HepG2 (cell line): ENCODE results near the gene ZNF443. TPM values are rescaled to one million over a fixed set of nuclear protein-coding genes. Genes with fewer than 3 reads are reported as not detected.
A peak's percentile ranks its signal among the peaks of the same experiment; 100 is the strongest.

ENCODE experiments used
- CHD2 ChIP-seq: IDR thresholded peaks from 2 replicates; pipeline ENCODE4 v1.6.1; 2011; ENCODE audit warnings: low read depth, low read length, improper control_type of control experiment
- GATAD2A ChIP-seq: IDR thresholded peaks from 2 replicates; pipeline ENCODE4 v1.6.1; 2016
- ISL2 ChIP-seq: sonication (generic); formaldehyde crosslinking; IDR thresholded peaks from 2 replicates; pipeline ENCODE4 v1.5.0; 2020; ENCODE audit warnings: missing genetic modification reagents
- KIAA2018 ChIP-seq: sonication (generic); formaldehyde crosslinking; IDR thresholded peaks from 2 replicates; pipeline ENCODE4 v1.5.0; 2020; ENCODE audit warnings: mild to moderate bottlenecking, missing genetic modification reagents, borderline replicate concordance
- RNF219 ChIP-seq: sonication (generic); formaldehyde crosslinking; IDR thresholded peaks from 2 replicates; pipeline ENCODE4 v1.5.0; 2020; ENCODE audit warnings: mild to moderate bottlenecking, missing genetic modification reagents
- SP4 ChIP-seq: sonication (generic); formaldehyde crosslinking; IDR thresholded peaks from 2 replicates; pipeline ENCODE4 v1.8.1; 2023; ENCODE audit warnings: mild to moderate bottlenecking, missing genetic modification reagents
- TEAD2 ChIP-seq: sonication (generic); formaldehyde crosslinking; IDR thresholded peaks from 2 replicates; pipeline ENCODE4 v1.9.0; 2021; ENCODE audit warnings: missing genetic modification reagents
- THAP9 ChIP-seq: sonication (generic); formaldehyde crosslinking; IDR thresholded peaks from 2 replicates; pipeline ENCODE4; 2020; ENCODE audit warnings: missing genetic modification reagents, mild to moderate bottlenecking, borderline replicate concordance
- TMF1 ChIP-seq: sonication (generic); formaldehyde crosslinking; IDR thresholded peaks from 2 replicates; pipeline ENCODE4 v1.8.1; 2022; ENCODE audit warnings: low read depth, missing genetic modification reagents
- ZNF121 ChIP-seq: sonication (generic); formaldehyde crosslinking; IDR thresholded peaks from 2 replicates; pipeline ENCODE4 v1.5.0; 2020; ENCODE audit warnings: mild to moderate bottlenecking, missing genetic modification reagents
- ZNF136 ChIP-seq: sonication (generic); formaldehyde crosslinking; IDR thresholded peaks from 2 replicates; pipeline ENCODE4 v1.8.1; 2022; ENCODE audit warnings: low read depth, mild to moderate bottlenecking, moderate library complexity, missing genetic modification reagents
- ZNF335 ChIP-seq: sonication (generic); formaldehyde crosslinking; IDR thresholded peaks from 2 replicates; pipeline ENCODE4 v1.4.0; 2020; ENCODE audit warnings: missing genetic modification reagents
- ZNF607 ChIP-seq: sonication (generic); formaldehyde crosslinking; IDR thresholded peaks from 2 replicates; pipeline ENCODE4 v1.5.1; 2020; ENCODE audit warnings: missing genetic modification reagents, mild to moderate bottlenecking, borderline replicate concordance
- ZNF614 ChIP-seq: IDR thresholded peaks from 2 replicates; pipeline ENCODE4 v1.6.1; 2018; ENCODE audit warnings: missing biosample characterization, missing genetic modification reagents, inconsistent platforms, borderline replicate concordance
- ZNF883 ChIP-seq: sonication (generic); formaldehyde crosslinking; IDR thresholded peaks from 2 replicates; pipeline ENCODE4 v1.5.1; 2020; ENCODE audit warnings: mild to moderate bottlenecking, missing genetic modification reagents; ENCODE audit errors: not compliant biosample characterization
- ZSCAN20 ChIP-seq: sonication (generic); formaldehyde crosslinking; IDR thresholded peaks from 2 replicates; pipeline ENCODE4 v1.4.0; 2020; ENCODE audit warnings: missing genetic modification reagents, mild to moderate bottlenecking, borderline replicate concordance
- polyA plus RNA-seq, 8 experiments: library from polyadenylated mRNA; depleted of rRNA in 3 of 8; stranded (reverse) in 7 of 8; unstranded in 1 of 8; fragments of >200 nt; fragmentation: Illumina TruSeq in 4 of 8; extraction: Trizol in 4 of 8; gene quantifications; 2 replicates each; pipeline versions ENCODE4 v1.2.1 to v1.2.3, GENCODE V29; 2011 to 2016; ENCODE audit warnings: low read depth in 4 of 8, missing spikeins in 1 of 8, mixed read lengths in 1 of 8; ENCODE audit not compliant: insufficient read depth in 1 of 8
- total RNA-seq, 5 experiments: library from RNA; depleted of rRNA; stranded (reverse); fragments of >200 nt; fragmentation: Illumina TruSeq; extraction: Trizol; gene quantifications; 2 replicates each; pipeline ENCODE4 v1.2.3, GENCODE V29; 2016; ENCODE audit warnings: low read depth in 1 of 5

The ZNF443 gene
- total and polyA plus RNA-seq, 2 of the 13 experiments (the other 11 are each of a cell fraction or from before 2014, with no cell fraction given), result 3.6 to 19.0 TPM

- TF ChIP-seq ZSCAN20 (CRISPR knock-in tag) (no peak), ZNF121 (no peak), ZNF607 (CRISPR knock-in tag) (peak; percentile 84; the same call in 1 of the 2 replicates), SP4 (peak; percentile 81), ISL2 (CRISPR knock-in tag) (no peak; the same call in 1 of the 2 replicates), RNF219 (CRISPR knock-in tag) (no peak), GATAD2A (peak; percentile 40; the same call in 1 of the 2 replicates), ZNF335 (CRISPR knock-in tag) (no peak), ZNF883 (CRISPR knock-in tag) (no peak), CHD2 (0 out of 2 replicates have a peak, but pooled peaks have one; percentile 10), TEAD2 (no peak), THAP9 (peak; percentile 22; the same call in 1 of the 2 replicates), TMF1 (no peak), ZNF136 (CRISPR knock-in tag) (no peak), KIAA2018 (no peak), ZNF614 (CRISPR knock-in tag) (no peak)
Measured at GRCh38 chr19:12400633-12401502, 40.0 kb downstream of the ZNF443 start, which contains the start of gene ZNF799 (continued).
